ENCODE measurements around the gene CIDEC.
"Not testable (repeated sequence)": the region's sequence is repeated elsewhere in the genome, so short reads cannot be mapped to it uniquely, and the experiment has no call there.

Gene CIDEC

DNA sequence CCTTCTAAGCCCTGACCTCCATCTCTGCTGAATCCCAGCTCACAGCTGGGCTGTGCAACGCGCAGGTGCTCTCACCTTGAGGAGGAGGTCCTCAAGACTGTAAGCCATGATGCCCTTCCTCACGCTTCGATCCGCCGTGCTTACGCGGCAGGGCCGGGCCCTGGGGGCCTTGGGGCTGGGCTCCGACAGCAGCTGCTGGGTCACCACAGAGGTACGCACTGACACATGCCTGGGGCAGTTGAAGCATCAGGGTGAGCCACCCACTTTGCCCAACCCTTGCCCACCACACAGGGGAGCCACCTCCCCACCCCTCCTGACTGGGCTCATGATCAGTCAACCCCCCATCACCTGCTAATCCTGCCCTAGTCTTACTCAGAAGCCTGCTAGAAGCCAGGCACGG is 3.1 kb downstream of the CIDEC start:
- H4K20me1 ChIP-seq (ENCODE audit: low read depth, low read length), result no peaks in the 10 kb centered on the region
- H3K4me3 ChIP-seq (ENCODE audit: insufficient read depth, low read length, poor library complexity, severe bottlenecking), result no peak overlapping the region

DNA sequence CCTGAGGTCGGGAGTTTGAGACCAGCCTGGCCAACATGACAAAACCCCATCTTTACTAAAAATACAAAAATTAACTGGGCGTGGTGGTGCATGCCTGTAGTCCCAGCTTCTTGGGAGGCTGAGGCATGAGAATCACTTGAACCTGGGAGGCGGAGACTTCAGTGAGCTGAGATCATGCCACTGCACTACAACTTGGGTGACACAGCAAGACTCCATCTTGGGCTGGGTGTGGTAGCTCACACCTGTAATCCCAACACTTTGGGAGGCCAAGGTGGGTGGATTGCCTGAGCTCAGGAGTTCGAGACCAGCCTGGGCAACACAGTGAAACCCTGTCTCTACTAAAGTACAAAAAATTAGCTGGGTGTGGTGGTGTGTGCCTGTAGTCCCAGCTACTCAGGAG is 3.8 kb downstream of the CIDEC start:
- H3K79me2 ChIP-seq (ENCODE audit: insufficient read depth, low read length); H3K9me2 ChIP-seq (replicated peaks; ENCODE audit: insufficient read depth, low read length); H3K27me3 ChIP-seq (ENCODE audit: low read length); H3K27ac ChIP-seq (ENCODE audit: low read depth, low read length); H3K9me3 ChIP-seq (ENCODE audit: insufficient read depth, low read length); H3K4me2 ChIP-seq (ENCODE audit: low read depth, low read length, poor library complexity, severe bottlenecking); H3K9ac ChIP-seq (ENCODE audit: low read length); H3K36me3 ChIP-seq (ENCODE audit: low read length); H2AFZ ChIP-seq (ENCODE audit: low read depth, low read length, severe bottlenecking); H3F3A ChIP-seq (ENCODE audit: insufficient read depth); H4K20me1 ChIP-seq (ENCODE audit: low read depth, low read length); H3K4me3 ChIP-seq (ENCODE audit: insufficient read depth, low read length, poor library complexity, severe bottlenecking): not testable (repeated sequence)

More for the DNA sequence above, 3.1 kb downstream of the CIDEC start:
- no peaks in the 10 kb centered on the region for H3F3A ChIP-seq (ENCODE audit: insufficient read depth)
- no peak overlapping the region for H3K9ac ChIP-seq (ENCODE audit: low read length)
- no peaks in the 10 kb centered on the region for H3K79me2 ChIP-seq (ENCODE audit: insufficient read depth, low read length)
- H3K9me3 ChIP-seq (ENCODE audit: insufficient read depth, low read length), result no peaks in the 10 kb centered on the region
- H3K4me2 ChIP-seq (ENCODE audit: low read depth, low read length, poor library complexity, severe bottlenecking), result no peak overlapping the region
- H3K36me3 ChIP-seq (ENCODE audit: low read length), result no peaks in the 10 kb centered on the region
- no peaks in the 10 kb centered on the region for H3K27me3 ChIP-seq (ENCODE audit: low read length)
- TF ChIP-seq EZH2phosphoT487 (conservative IDR thresholded peaks at IDR 0.05; ENCODE audit: low read length), result no peak
- TF ChIP-seq, protein P1, sequence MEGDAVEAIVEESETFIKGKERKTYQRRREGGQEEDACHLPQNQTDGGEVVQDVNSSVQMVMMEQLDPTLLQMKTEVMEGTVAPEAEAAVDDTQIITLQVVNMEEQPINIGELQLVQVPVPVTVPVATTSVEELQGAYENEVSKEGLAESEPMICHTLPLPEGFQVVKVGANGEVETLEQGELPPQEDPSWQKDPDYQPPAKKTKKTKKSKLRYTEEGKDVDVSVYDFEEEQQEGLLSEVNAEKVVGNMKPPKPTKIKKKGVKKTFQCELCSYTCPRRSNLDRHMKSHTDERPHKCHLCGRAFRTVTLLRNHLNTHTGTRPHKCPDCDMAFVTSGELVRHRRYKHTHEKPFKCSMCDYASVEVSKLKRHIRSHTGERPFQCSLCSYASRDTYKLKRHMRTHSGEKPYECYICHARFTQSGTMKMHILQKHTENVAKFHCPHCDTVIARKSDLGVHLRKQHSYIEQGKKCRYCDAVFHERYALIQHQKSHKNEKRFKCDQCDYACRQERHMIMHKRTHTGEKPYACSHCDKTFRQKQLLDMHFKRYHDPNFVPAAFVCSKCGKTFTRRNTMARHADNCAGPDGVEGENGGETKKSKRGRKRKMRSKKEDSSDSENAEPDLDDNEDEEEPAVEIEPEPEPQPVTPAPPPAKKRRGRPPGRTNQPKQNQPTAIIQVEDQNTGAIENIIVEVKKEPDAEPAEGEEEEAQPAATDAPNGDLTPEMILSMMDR (IDR thresholded peaks at IDR 0.05; ENCODE audit: insufficient read depth, low read length, poor library complexity, severe bottlenecking), result no peak
- no peaks in the 10 kb centered on the region for H3K9me2 ChIP-seq (replicated peaks; ENCODE audit: insufficient read depth, low read length)
- H3K27ac ChIP-seq (ENCODE audit: low read depth, low read length), result no peak overlapping the region
- H2AFZ ChIP-seq (ENCODE audit: low read depth, low read length, severe bottlenecking), result no peak overlapping the region

DNA sequence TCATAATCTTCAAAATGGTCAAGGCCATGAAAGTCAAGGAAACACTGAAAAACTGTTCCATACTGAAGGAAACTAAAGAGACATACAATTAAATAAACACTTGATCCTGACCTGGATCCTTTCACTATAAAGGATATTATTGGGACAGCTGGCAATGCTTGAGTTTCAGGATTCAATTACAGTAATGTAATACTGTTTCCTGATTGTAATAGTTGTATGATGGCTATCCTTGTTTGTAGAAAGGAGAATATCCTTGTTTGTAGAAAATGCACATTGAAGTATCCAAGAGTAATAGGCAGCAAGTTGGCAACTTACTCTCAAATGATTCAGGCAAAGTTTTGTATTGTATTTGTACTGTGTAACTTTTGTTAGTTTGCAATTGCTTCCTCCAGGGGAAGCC is 4.6 kb downstream of the CIDEC start:
- H3K4me2 ChIP-seq (ENCODE audit: low read depth, low read length, poor library complexity, severe bottlenecking), result no peak overlapping the region
- no peaks in the 10 kb centered on the region for H3K79me2 ChIP-seq (ENCODE audit: insufficient read depth, low read length)
- no peaks in the 10 kb centered on the region for H3K9me3 ChIP-seq (ENCODE audit: insufficient read depth, low read length)
- TF ChIP-seq, protein P1 (IDR thresholded peaks at IDR 0.05; ENCODE audit: insufficient read depth, low read length, poor library complexity, severe bottlenecking), result no peak
- no peaks in the 10 kb centered on the region for H3F3A ChIP-seq (ENCODE audit: insufficient read depth)
- H2AFZ ChIP-seq (ENCODE audit: low read depth, low read length, severe bottlenecking), result no peak overlapping the region
- no peak overlapping the region for H3K4me3 ChIP-seq (ENCODE audit: insufficient read depth, low read length, poor library complexity, severe bottlenecking)
- no peaks in the 10 kb centered on the region for H3K36me3 ChIP-seq (ENCODE audit: low read length)
- H3K27ac ChIP-seq (ENCODE audit: low read depth, low read length), result no peak overlapping the region
- H3K9me2 ChIP-seq (replicated peaks; ENCODE audit: insufficient read depth, low read length), result no peaks in the 10 kb centered on the region
- no peaks in the 10 kb centered on the region for H4K20me1 ChIP-seq (ENCODE audit: low read depth, low read length)
- no peak overlapping the region for H3K9ac ChIP-seq (ENCODE audit: low read length)
- no peaks in the 10 kb centered on the region for H3K27me3 ChIP-seq (ENCODE audit: low read length)

DNA sequence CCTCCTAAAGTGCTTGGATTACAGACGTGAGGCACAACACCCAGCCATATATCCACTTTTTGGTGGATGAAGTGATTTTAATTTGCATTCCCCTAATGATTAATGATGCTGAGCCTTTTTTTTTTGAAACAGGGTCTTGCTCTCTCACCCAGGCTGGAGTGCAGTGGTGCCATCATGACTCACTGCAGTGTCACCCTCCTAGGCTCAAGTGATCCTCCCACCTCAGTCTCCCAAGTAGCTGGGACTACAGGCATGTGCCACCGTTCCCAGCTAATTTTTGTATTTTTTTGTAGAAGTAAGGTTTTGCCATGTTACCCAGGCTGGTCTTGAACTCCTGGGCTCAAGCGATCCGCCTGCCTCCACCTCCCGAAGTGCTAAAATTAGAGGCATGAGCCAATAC is 8.0 kb downstream of the CIDEC start:
- H3K9me2 ChIP-seq (replicated peaks; ENCODE audit: insufficient read depth, low read length); H3K79me2 ChIP-seq (ENCODE audit: insufficient read depth, low read length); H4K20me1 ChIP-seq (ENCODE audit: low read depth, low read length); H3K27ac ChIP-seq (ENCODE audit: low read depth, low read length); H3K9ac ChIP-seq (ENCODE audit: low read length); H3K4me3 ChIP-seq (ENCODE audit: insufficient read depth, low read length, poor library complexity, severe bottlenecking); H3K9me3 ChIP-seq (ENCODE audit: insufficient read depth, low read length); H3K27me3 ChIP-seq (ENCODE audit: low read length); H2AFZ ChIP-seq (ENCODE audit: low read depth, low read length, severe bottlenecking); H3K36me3 ChIP-seq (ENCODE audit: low read length); H3F3A ChIP-seq (ENCODE audit: insufficient read depth); H3K4me2 ChIP-seq (ENCODE audit: low read depth, low read length, poor library complexity, severe bottlenecking): not testable (repeated sequence)
